ENCODE data around the gene PLD1. TPM values are rescaled to one million over a fixed set of nuclear protein-coding genes. Genes with fewer than 3 reads are reported as not detected.

PLD1 gene
- total and polyA plus RNA-seq, 4 donors: 4.9 to 31.5 (median 18.6) TPM

DNA sequence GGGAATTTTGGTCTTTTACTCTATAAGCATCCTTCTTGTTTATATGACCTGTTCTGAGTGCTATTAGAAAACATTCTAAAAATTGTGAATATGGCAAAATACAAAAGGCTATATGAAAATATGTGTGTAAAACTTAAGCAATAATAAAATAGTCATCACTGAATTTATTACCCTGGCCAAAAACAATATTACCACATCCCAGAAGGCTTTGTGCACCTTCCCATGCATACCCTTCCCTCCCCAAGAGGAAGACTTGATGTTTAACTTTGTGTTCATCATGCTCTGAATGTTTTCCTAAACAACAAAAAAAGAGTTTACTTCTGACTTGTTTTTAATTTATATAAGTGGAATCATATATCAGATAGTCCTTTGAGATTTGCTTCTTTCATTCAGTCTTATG is 195.0 kb downstream of the PLD1 start:
- Histone ChIP-seq H3K9me3 (ENCODE audit: control insufficient read depth in 4 of 4, low read length in 3 of 4) (no peaks in the 10 kb centered on the region), H3K27me3 (ENCODE audit: control insufficient read depth in 4 of 4, insufficient read depth in 4 of 4, low read length in 3 of 4) (no peaks in the 10 kb centered on the region), H3K4me3 (ENCODE audit: low read depth in 1 of 3, low read length in 3 of 3) (no peak overlapping the region), H3K36me3 (ENCODE audit: control insufficient read depth in 4 of 4, insufficient read depth in 3 of 4, low read depth in 1 of 4, low read length in 3 of 4) (peaks cover 3 to 31% (median 14%) of the 10 kb centered on the region in 4 donors), H3K4me1 (ENCODE audit: control insufficient read depth in 4 of 4, insufficient read depth in 4 of 4, low read length in 3 of 4) (peaks cover 5 to 29% (median 26%) of the 10 kb centered on the region in 4 donors), H3K27ac (ENCODE audit: low read depth in 1 of 2, low read length in 2 of 2) (no peak overlapping the region), H3K9ac (ENCODE audit: low read depth in 1 of 2, low read length in 2 of 2) (no peak overlapping the region)
- no peak for TF ChIP-seq REST (IDR thresholded peaks at IDR 0.05)
- no peak for TF ChIP-seq RAD21 (IDR thresholded peaks at IDR 0.05)
- TF ChIP-seq CTCF (IDR thresholded peaks at IDR 0.05; ENCODE audit: low read depth, low read length, missing input control): no peak
- TF ChIP-seq HNF4A (conservative IDR thresholded peaks at IDR 0.05): no peak
- TF ChIP-seq FOXA1 (IDR thresholded peaks at IDR 0.05): no peak
- no peak for TF ChIP-seq GABPA (IDR thresholded peaks at IDR 0.05 in 1 of 2, conservative IDR thresholded peaks at IDR 0.05 in 1 of 2)
- no peak for DNase-seq (ENCODE audit: low spot score)

DNA sequence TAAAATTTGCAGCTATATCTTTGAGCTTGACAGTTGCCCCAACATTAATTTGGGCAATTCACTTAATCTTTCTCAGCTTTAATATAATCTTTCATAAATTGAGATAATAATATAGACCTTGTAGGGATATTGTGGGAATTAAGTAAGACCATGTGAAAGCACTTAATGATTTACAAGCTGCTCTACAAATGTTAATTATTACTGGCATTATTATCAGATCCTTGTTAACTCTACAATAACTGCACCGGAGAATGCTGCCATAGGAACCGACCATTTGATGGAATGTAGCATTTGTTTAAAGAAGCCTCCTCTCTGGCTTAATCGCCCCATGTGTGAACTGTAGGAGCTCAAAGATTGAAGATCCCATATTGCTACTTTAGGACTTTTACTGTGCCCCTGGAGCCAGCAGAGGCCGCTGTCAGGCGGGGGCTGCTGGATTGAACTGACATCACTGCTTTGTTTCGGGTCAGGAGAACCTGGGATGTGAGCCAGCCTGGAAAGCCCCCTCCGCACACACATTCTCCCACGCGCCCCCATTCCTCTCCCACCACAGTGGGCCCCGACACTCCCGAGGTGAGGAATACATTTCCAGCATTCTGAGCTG is 195.9 kb downstream of the PLD1 start:
- H3K9ac ChIP-seq (ENCODE audit: low read depth in 1 of 2, low read length in 2 of 2): no peak overlapping the region
- H3K9me3 ChIP-seq (ENCODE audit: control insufficient read depth in 4 of 4, low read length in 3 of 4): no peaks in the 10 kb centered on the region
- DNase-seq (ENCODE audit: low spot score): peak; percentile 41
- no peak overlapping the region for H3K4me3 ChIP-seq (ENCODE audit: low read depth in 1 of 3, low read length in 3 of 3)
- H3K36me3 ChIP-seq (ENCODE audit: control insufficient read depth in 4 of 4, insufficient read depth in 3 of 4, low read depth in 1 of 4, low read length in 3 of 4): peaks cover 3 to 26% (median 12%) of the 10 kb centered on the region in 4 donors
- 51% methylated on average over 11 of the region's 11 CpGs for WGBS
- no peak overlapping the region for H3K27ac ChIP-seq (ENCODE audit: low read depth in 1 of 2, low read length in 2 of 2)
- H3K27me3 ChIP-seq (ENCODE audit: control insufficient read depth in 4 of 4, insufficient read depth in 4 of 4, low read length in 3 of 4): no peaks in the 10 kb centered on the region
- TF ChIP-seq CTCF (IDR thresholded peaks at IDR 0.05; ENCODE audit: low read depth, low read length, missing input control): peak; percentile 32
- TF ChIP-seq, protein P1, sequence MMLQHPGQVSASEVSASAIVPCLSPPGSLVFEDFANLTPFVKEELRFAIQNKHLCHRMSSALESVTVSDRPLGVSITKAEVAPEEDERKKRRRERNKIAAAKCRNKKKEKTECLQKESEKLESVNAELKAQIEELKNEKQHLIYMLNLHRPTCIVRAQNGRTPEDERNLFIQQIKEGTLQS (IDR thresholded peaks at IDR 0.05): no peak
- peak; percentile 35 to 58 for TF ChIP-seq RAD21 (IDR thresholded peaks at IDR 0.05)
- peaks cover 5 to 29% (median 26%) of the 10 kb centered on the region in 4 donors for H3K4me1 ChIP-seq (ENCODE audit: control insufficient read depth in 4 of 4, insufficient read depth in 4 of 4, low read length in 3 of 4)
